OCI-LY3 (cell line): Measurements from ENCODE around the gene INSC.

Source experiments
- CTCF ChIP-seq: fragments of 200-600, 300-600 bp; sonication (generic); IDR thresholded peaks from 2 replicates; pipeline ENCODE4 v1.5.1; 2014; ENCODE audit warnings: antibody characterized with exemption, low read length, low read depth
- EZH2phosphoT487 ChIP-seq: fragments of 200-600 bp; shearing (Covaris generic); IDR thresholded peaks from 2 replicates; pipeline ENCODE4 v1.6.1; 2018; ENCODE audit warnings: antibody characterized with exemption, mixed run types, low read depth

- no peak for TF ChIP-seq CTCF
- TF ChIP-seq EZH2phosphoT487 = no peak
Measured at GRCh38 chr11:15145615-15146014, 30.9 kb downstream of the INSC start.
